HFFc6 (cell line): ENCODE measurements around the gene ASCL1. TPM values are rescaled to one million over a fixed set of nuclear protein-coding genes. Genes with fewer than 3 reads are reported as not detected.

Experiments used
- DNase-seq: peaks from one replicate; pipeline ENCODE4 v3.0.0-alpha.2; 2018
- H3K27ac Mint-ChIP-seq: 2 replicates; pipeline ENCODE4 v1.8.0; 2020; ENCODE audit warnings: mild to moderate bottlenecking, mixed read lengths
- H3K27me3 Mint-ChIP-seq: 2 replicates; pipeline ENCODE4 v1.8.0; 2021; ENCODE audit warnings: mild to moderate bottlenecking, moderate library complexity, mixed read lengths; ENCODE audit not compliant: insufficient read depth
- H3K36me3 Mint-ChIP-seq: 2 replicates; pipeline ENCODE4 v1.8.0; 2021; ENCODE audit warnings: low read depth, mixed read lengths
- H3K4me1 Mint-ChIP-seq: 2 replicates; pipeline ENCODE4 v1.8.0; 2020; ENCODE audit warnings: low read depth, mixed read lengths
- H3K4me3 Mint-ChIP-seq: 2 replicates; pipeline ENCODE4 v1.8.0; 2020; ENCODE audit warnings: mild to moderate bottlenecking, moderate library complexity, mixed read lengths
- H3K9me3 Mint-ChIP-seq: 2 replicates; pipeline ENCODE4 v1.8.0; 2020; ENCODE audit warnings: mild to moderate bottlenecking, mixed read lengths
- total RNA-seq, 6 experiments: library from RNA; stranded (reverse); fragmentation: NEBNext Ultra II Directional; extraction: Animal tissue kit (Norgen Biotek cat#: 25700); gene quantifications; 2 replicates in 1 of 6; 3 replicates in 5 of 6; pipeline ENCODE4 v1.2.3, GENCODE V29; 2021
- TF ChIP-seq, protein P1 (sequence below): fragments of 200-600 bp; sonication (generic); IDR thresholded peaks from 2 replicates; pipeline ENCODE4 v1.5.0; 2021; ENCODE audit warnings: antibody characterized with exemption, mild to moderate bottlenecking

ASCL1 gene
- total RNA-seq, 6 experiments from 2014 or later: not detected

DNA sequence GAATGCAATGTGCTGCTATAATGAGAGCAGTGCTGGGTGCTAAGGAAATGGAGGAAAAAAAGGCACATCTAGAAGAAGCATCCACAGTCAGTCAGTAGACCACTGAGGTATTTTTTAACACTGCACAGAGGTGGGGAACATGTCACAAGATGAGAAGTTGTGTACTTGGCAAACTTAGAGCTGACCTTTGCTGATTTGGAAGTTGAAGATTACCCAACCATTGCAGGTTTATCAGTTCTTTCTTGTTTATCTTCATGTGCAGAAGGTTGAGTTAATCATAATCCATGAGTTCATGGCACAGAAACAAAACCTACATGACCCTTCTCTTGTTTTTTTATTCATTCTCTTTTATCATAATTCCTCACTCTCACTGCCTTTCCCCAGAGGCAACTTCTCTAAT lies 37.2 kb upstream of the ASCL1 start:
- Mint-ChIP-seq H3K4me3 (no peak overlapping the region), H3K9me3 (peaks cover 24% of the 10 kb centered on the region), H3K27me3 (no peaks in the 10 kb centered on the region; the same call in 1 of the 2 replicates), H3K27ac (no peak overlapping the region), H3K4me1 (no peaks in the 10 kb centered on the region), H3K36me3 (no peaks in the 10 kb centered on the region)
- TF ChIP-seq, protein P1, sequence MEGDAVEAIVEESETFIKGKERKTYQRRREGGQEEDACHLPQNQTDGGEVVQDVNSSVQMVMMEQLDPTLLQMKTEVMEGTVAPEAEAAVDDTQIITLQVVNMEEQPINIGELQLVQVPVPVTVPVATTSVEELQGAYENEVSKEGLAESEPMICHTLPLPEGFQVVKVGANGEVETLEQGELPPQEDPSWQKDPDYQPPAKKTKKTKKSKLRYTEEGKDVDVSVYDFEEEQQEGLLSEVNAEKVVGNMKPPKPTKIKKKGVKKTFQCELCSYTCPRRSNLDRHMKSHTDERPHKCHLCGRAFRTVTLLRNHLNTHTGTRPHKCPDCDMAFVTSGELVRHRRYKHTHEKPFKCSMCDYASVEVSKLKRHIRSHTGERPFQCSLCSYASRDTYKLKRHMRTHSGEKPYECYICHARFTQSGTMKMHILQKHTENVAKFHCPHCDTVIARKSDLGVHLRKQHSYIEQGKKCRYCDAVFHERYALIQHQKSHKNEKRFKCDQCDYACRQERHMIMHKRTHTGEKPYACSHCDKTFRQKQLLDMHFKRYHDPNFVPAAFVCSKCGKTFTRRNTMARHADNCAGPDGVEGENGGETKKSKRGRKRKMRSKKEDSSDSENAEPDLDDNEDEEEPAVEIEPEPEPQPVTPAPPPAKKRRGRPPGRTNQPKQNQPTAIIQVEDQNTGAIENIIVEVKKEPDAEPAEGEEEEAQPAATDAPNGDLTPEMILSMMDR: no peak
- no peak for DNase-seq

DNA sequence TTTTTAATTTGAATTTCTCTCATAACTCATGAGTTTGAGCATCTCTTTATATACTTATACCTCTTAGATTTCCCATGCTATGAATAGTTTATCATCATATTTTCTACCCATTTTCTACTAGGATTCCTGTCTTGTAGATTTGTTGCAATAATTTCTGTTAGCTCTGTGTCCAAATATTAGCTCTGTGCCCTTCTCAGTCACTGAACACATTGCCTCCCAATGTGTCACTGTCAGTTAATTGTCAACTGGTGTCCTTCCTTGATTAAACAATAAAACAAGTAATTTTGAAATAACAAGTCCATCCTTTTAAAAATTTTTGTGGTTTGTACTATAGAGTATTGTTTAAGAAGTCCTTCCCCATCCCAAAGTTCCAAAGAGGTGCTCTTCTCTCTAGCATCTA lies 36.2 kb upstream of the ASCL1 start:
- Mint-ChIP-seq H3K36me3 (no peaks in the 10 kb centered on the region), H3K4me3 (no peak overlapping the region), H3K4me1 (no peaks in the 10 kb centered on the region), H3K27ac (no peak overlapping the region), H3K9me3 (peaks cover 23% of the 10 kb centered on the region), H3K27me3 (no peaks in the 10 kb centered on the region; the same call in 1 of the 2 replicates)
- no peak for DNase-seq
- TF ChIP-seq, protein P1: no peak

DNA sequence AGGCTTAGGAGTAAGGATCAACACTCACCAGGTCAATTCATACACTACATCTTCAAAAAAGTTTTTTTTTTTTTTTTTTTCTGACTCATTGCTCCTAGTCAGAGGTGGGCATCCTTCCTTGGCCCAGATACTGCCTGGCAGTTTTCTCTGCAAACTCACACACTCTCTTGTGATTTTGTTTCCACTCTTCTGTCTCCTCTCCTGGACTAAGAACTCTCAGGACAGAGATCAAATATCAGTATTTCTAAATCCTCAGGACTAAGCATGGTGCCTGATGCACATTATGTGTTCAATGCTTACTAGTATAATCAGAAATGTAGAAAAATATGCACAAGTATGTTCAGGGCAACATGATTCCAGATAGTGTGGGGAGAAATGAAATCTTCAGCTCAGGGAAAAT lies 30.3 kb upstream of the ASCL1 start:
- Mint-ChIP-seq H3K9me3 (peaks cover 31% of the 10 kb centered on the region), H3K27ac (no peak overlapping the region), H3K36me3 (no peaks in the 10 kb centered on the region), H3K4me1 (no peaks in the 10 kb centered on the region), H3K4me3 (no peak overlapping the region), H3K27me3 (no peaks in the 10 kb centered on the region; the same call in 1 of the 2 replicates)
- TF ChIP-seq, protein P1: no peak
- DNase-seq: no peak

DNA sequence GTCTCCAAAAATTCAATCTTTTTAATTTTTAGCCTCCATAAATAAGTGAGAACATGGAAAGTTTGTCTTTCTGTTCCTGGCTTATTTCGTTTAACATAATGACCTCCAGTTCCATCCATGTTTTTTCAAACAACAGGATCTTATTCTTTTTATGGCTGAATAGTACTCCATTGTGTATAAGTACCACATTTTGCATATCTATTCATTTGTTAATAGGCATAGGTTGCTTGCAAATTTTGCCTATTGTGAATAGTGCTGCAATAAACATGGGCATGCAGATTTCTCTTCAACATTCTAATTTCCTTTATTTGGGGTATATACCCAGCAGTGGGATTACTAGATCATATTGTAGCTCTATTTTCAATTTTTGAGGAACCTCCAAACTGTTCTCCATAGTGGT lies 24.3 kb upstream of the ASCL1 start:
- H3K27ac Mint-ChIP-seq: no peak overlapping the region
- no peaks in the 10 kb centered on the region; the same call in 1 of the 2 replicates for H3K27me3 Mint-ChIP-seq
- no peak overlapping the region for H3K4me3 Mint-ChIP-seq

DNA sequence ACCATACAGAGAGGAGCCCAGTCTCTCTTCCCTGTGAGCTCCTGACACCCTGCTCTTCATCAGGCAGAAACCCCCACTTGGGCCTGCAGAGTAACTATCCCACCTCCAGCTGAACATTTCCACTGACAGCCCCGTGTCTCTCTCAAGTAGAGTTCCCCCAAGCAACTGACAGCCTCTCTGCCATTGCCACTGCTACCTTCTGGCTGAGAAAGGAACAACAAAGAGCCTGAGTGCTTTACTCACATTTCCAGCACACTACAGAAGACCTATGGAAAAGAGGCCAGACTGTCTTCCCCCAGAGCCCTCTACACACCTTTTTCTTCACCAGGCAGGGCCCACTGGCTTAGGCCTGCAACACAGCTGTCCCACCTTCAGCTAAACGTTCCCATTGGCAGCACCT lies 18.4 kb upstream of the ASCL1 start:
- Mint-ChIP-seq H3K27ac (no peak overlapping the region), H3K4me1 (no peaks in the 10 kb centered on the region), H3K9me3 (peaks cover 14% of the 10 kb centered on the region), H3K36me3 (no peaks in the 10 kb centered on the region), H3K27me3 (no peaks in the 10 kb centered on the region), H3K4me3 (no peak overlapping the region)
- DNase-seq: no peak
- TF ChIP-seq, protein P1: no peak

More for the DNA sequence above, 24.3 kb upstream of the ASCL1 start:
- DNase-seq: no peak
- Mint-ChIP-seq H3K9me3 (peaks cover 26% of the 10 kb centered on the region), H3K36me3 (no peaks in the 10 kb centered on the region), H3K4me1 (no peaks in the 10 kb centered on the region)
- TF ChIP-seq, protein P1: no peak
